Vagina (tissue), 2 donors: ENCODE measurements around the gene IFNA6. TPM values are rescaled to one million over a fixed set of nuclear protein-coding genes. Genes with fewer than 3 reads are reported as not detected.
"Not testable (repeated sequence)": the region's sequence is repeated elsewhere in the genome, so short reads cannot be mapped to it uniquely, and the experiment has no call there.

ENCODE experiments used
- DNase-seq, 2 donors: peaks; one replicate each; pipeline ENCODE4 v3.0.0-alpha.2; 2017; ENCODE audit errors: extremely low spot score in 2 of 2
- H3K27ac ChIP-seq: fragments of 200-600 bp; sonication (generic); one replicate; pipeline ENCODE4 v1.5.1; 2019
- H3K27me3 ChIP-seq: fragments of 200-600 bp; sonication (generic); one replicate; pipeline ENCODE4 v1.5.1; 2019
- H3K36me3 ChIP-seq, 2 donors: fragments of 200-600 bp; sonication (generic); one replicate each; pipeline ENCODE4 v1.5.1; 2017 to 2019
- H3K4me1 ChIP-seq: fragments of 200-600 bp; sonication (generic); one replicate; pipeline ENCODE4 v1.5.1; 2019
- H3K4me3 ChIP-seq, 2 donors: fragments of 200-600 bp; sonication (generic); 1 replicate in 1 of 2; 2 replicates in 1 of 2; pipeline ENCODE4 v1.5.1; 2016 to 2019
- H3K9me3 ChIP-seq: fragments of 200-600 bp; sonication (generic); one replicate; pipeline ENCODE4 v1.5.1; 2019
- CTCF ChIP-seq, 3 experiments: fragments of 450-650 bp in 2 of 3; fragments of 200-600 bp in 1 of 3; sonication (generic) in 1 of 3; IDR thresholded peaks; one replicate each; pipeline ENCODE4 v1.5.1; 2017 to 2019; ENCODE audit warnings: antibody characterized with exemption in 3 of 3, mild to moderate bottlenecking in 2 of 3, moderate library complexity in 2 of 3
- POLR2A ChIP-seq, 2 donors: fragments of 450-650 bp; IDR thresholded peaks; one replicate each; pipeline ENCODE4 v1.6.1; 2017; ENCODE audit warnings: antibody characterized with exemption in 2 of 2, mild to moderate bottlenecking in 2 of 2, moderate library complexity in 2 of 2
- POLR2AphosphoS5 ChIP-seq, 2 donors: sonication (generic); formaldehyde crosslinking; IDR thresholded peaks; one replicate each; pipeline ENCODE4 v1.9.0; 2017; ENCODE audit warnings: antibody characterized with exemption in 2 of 2, mild to moderate bottlenecking in 2 of 2, low read depth in 1 of 2; ENCODE audit not compliant: insufficient read depth in 1 of 2
- intact Hi-C: fragments of 100-400 bp; cut with DNase I; formaldehyde crosslinking; loops from one replicate; pipeline ENCODE4 v1.15.1; 2023
- total RNA-seq: library from RNA; depleted of rRNA; stranded (reverse); fragments of >200 nt; gene quantifications from one replicate; pipeline ENCODE4 v1.2.3, GENCODE V29; 2016

Gene IFNA6
- total RNA-seq, 1 donor from 2014 or later: not detected

GRCh38 chr9:21392270-21392669 lies 41.6 kb upstream of the IFNA6 start:
- intact Hi-C loops: loop anchor here (10.0 kb wide), 1 partner anchor 47 kb away; no protein-coding TSS in a partner anchor
- TF ChIP-seq POLR2A (IDR thresholded peaks at IDR 0.05): no peak
- no peak for TF ChIP-seq CTCF (IDR thresholded peaks at IDR 0.05)
- no peak for TF ChIP-seq POLR2AphosphoS5 (IDR thresholded peaks at IDR 0.05; ENCODE audit: insufficient read depth in 1 of 2, low read depth in 1 of 2)
- no peaks in the 10 kb centered on the region for H3K36me3 ChIP-seq
- no peaks in the 10 kb centered on the region for H3K9me3 ChIP-seq
- no peak overlapping the region for H3K27ac ChIP-seq
- peaks cover 7% of the 10 kb centered on the region for H3K4me1 ChIP-seq
- DNase-seq: no peak
- H3K27me3 ChIP-seq: no peaks in the 10 kb centered on the region
- no peak overlapping the region for H3K4me3 ChIP-seq

- intact Hi-C loops: no loop called here
- TF ChIP-seq POLR2AphosphoS5 (IDR thresholded peaks at IDR 0.05; ENCODE audit: insufficient read depth in 1 of 2, low read depth in 1 of 2): no peak
- no peak for TF ChIP-seq POLR2A (IDR thresholded peaks at IDR 0.05)
- TF ChIP-seq CTCF (IDR thresholded peaks at IDR 0.05): no peak
- no peaks in the 10 kb centered on the region for H3K27me3 ChIP-seq
- H3K4me3 ChIP-seq: no peak within 1 kb of the TSS
- no peak for DNase-seq
- H3K9me3 ChIP-seq: no peaks in the 10 kb centered on the region
- H3K36me3 ChIP-seq: no peaks in the 10 kb centered on the region
- no peaks in the 10 kb centered on the region for H3K4me1 ChIP-seq
- no peak within 1 kb of the TSS for H3K27ac ChIP-seq
These were observed 34.5 kb upstream of the IFNA6 start, which contains the start of gene IFNA2 for GRCh38 chr9:21385131-21385670. TSS of gene IFNA2 (minus strand) at chr9:21385398. CDS start at chr9:21385329, 69 bp downstream.

- H3K36me3 ChIP-seq: no peaks in the 10 kb centered on the region
- no peaks in the 10 kb centered on the region for H3K27me3 ChIP-seq
- no peaks in the 10 kb centered on the region for H3K4me1 ChIP-seq
- H3K27ac ChIP-seq: no peak overlapping the region
- intact Hi-C loops: no loop called here
- no peak overlapping the region for H3K4me3 ChIP-seq
- TF ChIP-seq POLR2A (IDR thresholded peaks at IDR 0.05) (no peak), CTCF (IDR thresholded peaks at IDR 0.05) (no peak), POLR2AphosphoS5 (IDR thresholded peaks at IDR 0.05; ENCODE audit: insufficient read depth in 1 of 2, low read depth in 1 of 2) (no peak)
- no peaks in the 10 kb centered on the region for H3K9me3 ChIP-seq
- DNase-seq: no peak
These were observed 32.9 kb upstream of the IFNA6 start for GRCh38 chr9:21383627-21384026.

DNA sequence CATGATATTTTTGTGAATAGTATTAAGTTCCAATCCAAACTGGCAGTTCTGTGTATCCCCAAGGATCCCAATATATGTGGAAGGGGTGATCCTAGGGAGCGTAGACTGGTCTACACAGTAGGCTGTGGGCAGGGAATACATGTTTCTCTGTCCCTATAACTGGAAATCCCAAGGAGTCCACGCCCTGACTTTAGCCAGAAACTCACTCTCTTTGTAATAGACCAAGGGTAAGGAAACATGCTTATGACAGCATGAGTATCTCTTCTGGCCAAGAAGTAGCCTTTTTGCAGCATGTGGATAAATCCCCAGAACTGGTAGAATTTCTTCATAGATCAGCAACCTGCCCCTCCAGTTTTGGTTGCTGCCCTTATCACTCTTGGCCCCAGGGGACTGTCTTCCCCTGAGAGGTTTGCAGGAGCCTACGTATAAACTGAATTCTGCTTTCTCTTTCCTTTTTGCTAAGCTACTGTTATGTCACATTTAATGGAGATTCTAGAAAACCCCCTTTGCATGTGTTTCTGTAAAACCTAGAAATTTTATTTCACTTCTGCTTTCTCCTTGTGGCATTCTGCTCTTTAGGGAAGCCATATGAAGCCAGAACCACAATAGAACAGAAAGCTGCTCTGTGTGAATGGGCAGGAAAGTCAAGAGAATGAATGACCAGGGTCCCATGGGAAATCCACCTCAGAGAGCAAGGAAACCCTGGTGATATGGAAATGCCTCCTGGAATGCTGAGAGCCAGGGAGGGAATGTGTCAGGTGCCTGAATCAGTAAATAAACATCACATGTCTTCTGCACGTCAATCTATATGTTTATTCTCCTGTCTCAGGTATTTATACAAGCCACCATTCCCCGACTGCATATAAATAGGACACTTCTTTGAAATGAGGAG lies 31.0 kb upstream of the IFNA6 start:
- no peak for DNase-seq
- no peak overlapping the region for H3K27ac ChIP-seq
- intact Hi-C loops: no loop called here

DNA sequence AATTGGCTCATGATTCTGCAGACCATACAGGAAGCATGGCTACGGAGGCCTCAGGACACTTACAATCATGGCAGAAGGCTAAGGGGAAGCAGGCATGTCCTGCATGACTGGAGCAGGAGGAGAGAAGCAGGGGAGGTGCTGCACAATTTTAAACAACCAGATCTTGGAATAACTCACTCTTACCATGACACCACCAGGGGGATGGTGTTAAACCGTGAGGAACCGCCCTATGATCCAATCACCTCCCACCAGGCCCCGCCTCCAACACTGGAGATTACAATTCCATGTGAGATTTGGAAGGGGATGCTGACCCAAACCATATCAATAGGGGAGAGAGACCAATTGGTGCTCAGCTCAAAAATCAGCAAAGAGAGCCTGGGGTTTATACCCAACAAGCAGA lies 20.8 kb upstream of the IFNA6 start:
- DNase-seq, H3K27ac ChIP-seq, H3K27me3 ChIP-seq, H3K4me3 ChIP-seq, H3K9me3 ChIP-seq, H3K4me1 ChIP-seq, intact Hi-C loops, H3K36me3 ChIP-seq: not testable (repeated sequence)

More for the DNA sequence above, 31.0 kb upstream of the IFNA6 start:
- Histone ChIP-seq H3K9me3 (no peaks in the 10 kb centered on the region), H3K27me3 (no peaks in the 10 kb centered on the region), H3K4me1 (no peaks in the 10 kb centered on the region), H3K4me3 (no peak overlapping the region), H3K36me3 (no peaks in the 10 kb centered on the region)
- TF ChIP-seq POLR2AphosphoS5 (IDR thresholded peaks at IDR 0.05; ENCODE audit: insufficient read depth in 1 of 2, low read depth in 1 of 2) (no peak), CTCF (IDR thresholded peaks at IDR 0.05) (no peak), POLR2A (IDR thresholded peaks at IDR 0.05) (no peak)
